AG09319 (cell line): ENCODE measurements around the gene KASH5.
"Not testable (repeated sequence)": the region's sequence is repeated elsewhere in the genome, so short reads cannot be mapped to it uniquely, and the experiment has no call there.

Experiments
- DNase-seq: peaks from one replicate; pipeline ENCODE4 v3.0.0-alpha.2; 2010; ENCODE audit warnings: low read depth; ENCODE audit errors: extremely low read depth
- TF ChIP-seq, protein P1 (sequence below): IDR thresholded peaks from 2 replicates; pipeline ENCODE4 v1.5.1; 2011; ENCODE audit warnings: low read depth, mild to moderate bottlenecking, inconsistent platforms, low read length, moderate library complexity

KASH5 gene

GRCh38 chr19:49458567-49458903 is 70.5 kb downstream of the KASH5 start:
- TF ChIP-seq, protein P1, sequence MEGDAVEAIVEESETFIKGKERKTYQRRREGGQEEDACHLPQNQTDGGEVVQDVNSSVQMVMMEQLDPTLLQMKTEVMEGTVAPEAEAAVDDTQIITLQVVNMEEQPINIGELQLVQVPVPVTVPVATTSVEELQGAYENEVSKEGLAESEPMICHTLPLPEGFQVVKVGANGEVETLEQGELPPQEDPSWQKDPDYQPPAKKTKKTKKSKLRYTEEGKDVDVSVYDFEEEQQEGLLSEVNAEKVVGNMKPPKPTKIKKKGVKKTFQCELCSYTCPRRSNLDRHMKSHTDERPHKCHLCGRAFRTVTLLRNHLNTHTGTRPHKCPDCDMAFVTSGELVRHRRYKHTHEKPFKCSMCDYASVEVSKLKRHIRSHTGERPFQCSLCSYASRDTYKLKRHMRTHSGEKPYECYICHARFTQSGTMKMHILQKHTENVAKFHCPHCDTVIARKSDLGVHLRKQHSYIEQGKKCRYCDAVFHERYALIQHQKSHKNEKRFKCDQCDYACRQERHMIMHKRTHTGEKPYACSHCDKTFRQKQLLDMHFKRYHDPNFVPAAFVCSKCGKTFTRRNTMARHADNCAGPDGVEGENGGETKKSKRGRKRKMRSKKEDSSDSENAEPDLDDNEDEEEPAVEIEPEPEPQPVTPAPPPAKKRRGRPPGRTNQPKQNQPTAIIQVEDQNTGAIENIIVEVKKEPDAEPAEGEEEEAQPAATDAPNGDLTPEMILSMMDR: no peak
- no peak for DNase-seq

DNA sequence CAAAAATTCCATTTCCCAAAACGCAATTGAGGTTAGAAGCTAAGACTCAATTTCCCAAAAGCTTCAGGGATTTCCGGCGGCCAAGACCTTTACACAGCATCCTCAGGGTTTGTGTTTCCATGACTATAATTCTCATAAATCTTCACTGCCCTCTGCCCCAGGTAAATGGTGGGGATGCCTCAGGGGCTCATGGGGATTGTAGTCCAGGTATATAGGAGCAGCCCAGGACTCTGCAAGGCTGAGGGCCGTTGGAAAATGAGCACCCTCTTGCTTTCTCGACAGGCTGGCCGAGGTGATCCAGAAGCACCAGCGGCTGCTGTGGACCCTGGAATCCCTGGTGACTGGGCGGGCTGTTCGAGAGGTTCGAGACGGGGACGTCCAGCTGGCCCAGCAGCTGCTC is 71.3 kb downstream of the KASH5 start:
- TF ChIP-seq, protein P1: no peak
- DNase-seq: no peak

DNA sequence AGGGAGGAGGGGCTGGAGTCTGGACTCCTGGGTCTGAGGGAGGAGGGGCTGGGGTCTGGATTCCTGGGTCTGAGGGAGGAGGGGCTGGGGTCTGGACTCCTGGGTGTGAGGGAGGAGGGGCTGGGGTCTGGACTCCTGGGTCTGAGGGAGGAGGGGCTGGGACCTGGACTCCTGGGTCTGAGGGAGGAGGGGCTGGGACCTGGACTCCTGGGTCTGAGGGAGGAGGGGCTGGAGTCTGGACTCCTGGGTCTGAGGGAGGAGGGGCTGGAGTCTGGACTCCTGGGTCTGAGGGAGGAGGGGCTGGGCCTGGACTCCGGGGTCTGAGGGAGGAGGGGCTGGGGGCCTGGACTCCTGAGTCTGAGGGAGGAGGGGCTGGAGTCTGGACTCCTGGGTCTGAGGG is 73.1 kb downstream of the KASH5 start:
- not testable (repeated sequence) for DNase-seq

DNA sequence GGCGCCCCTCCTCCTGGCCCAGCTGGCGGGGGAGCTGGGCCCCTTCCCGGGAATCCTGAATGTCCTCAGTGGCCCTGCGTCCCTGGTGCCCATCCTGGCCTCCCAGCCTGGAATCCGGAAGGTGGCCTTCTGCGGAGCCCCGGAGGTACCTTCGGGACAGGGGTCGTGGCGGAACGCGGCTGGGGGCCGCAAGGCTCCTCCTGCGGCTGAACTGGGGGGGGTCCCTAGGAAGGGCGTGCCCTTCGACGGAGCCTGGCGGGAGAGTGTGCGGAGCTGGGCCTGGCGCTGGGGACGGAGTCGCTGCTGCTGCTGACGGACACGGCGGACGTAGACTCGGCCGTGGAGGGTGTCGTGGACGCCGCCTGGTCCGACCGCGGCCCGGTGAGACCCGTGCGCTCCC is 73.6 kb downstream of the KASH5 start:
- TF ChIP-seq, protein P1: no peak
- DNase-seq: no peak

DNA sequence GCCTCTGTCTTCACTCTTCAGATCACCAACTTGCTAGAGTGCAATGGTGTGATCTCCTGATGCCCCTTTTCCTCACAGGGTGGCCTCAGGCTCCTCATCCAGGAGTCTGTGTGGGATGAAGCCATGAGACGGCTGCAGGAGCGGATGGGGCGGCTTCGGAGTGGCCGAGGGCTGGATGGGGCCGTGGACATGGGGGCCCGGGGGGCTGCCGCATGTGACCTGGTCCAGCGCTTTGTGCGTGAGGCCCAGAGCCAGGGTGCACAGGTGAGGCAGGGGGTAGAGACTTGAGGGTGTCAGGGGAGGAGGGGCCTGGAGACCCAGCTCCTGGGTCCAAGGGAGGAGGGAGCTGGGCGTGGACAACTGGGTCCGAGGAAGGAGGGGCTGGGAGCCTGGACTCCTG is 74.4 kb downstream of the KASH5 start:
- no peak for DNase-seq
- TF ChIP-seq, protein P1: no peak

GRCh38 chr19:49463960-49464740 is 76.1 kb downstream of the KASH5 start:
- no peak for DNase-seq
- TF ChIP-seq, protein P1: no peak

GRCh38 chr19:49465371-49465770 is 77.3 kb downstream of the KASH5 start:
- TF ChIP-seq, protein P1: no peak
- no peak for DNase-seq
